HG03108 (cell line): ENCODE data around the gene TRMT1.

Experiments
- ATAC-seq: cut with Tn5 transposase; IDR thresholded peaks from one replicate; pipeline ENCODE4 v1.9.1; 2021; ENCODE audit warnings: moderate library complexity; ENCODE audit not compliant: unreplicated experiment

Gene TRMT1

DNA sequence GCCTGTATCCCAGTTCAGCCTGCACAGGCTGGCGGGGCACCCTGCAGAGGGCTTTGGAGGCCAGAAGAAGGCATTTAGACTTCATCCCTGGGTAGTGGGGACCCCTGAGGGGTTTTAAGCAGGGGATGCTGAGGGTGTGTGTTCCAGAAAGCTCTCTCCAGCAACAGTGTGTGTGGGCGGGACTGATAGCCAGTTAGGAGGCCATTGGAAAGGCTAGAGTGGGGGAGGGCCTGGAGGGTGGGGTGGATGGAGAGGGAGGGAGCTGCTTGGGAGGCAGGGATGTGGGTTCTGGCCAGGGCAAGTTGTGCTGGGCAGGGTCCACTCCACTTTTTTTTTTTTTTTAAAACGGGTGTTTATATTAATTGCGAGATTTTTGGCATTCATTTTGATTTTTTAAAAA is 42.2 kb downstream of the TRMT1 start:
- no peak for ATAC-seq

GRCh38 chr19:13073263-13073662 is 43.3 kb downstream of the TRMT1 start:
- no peak for ATAC-seq

DNA sequence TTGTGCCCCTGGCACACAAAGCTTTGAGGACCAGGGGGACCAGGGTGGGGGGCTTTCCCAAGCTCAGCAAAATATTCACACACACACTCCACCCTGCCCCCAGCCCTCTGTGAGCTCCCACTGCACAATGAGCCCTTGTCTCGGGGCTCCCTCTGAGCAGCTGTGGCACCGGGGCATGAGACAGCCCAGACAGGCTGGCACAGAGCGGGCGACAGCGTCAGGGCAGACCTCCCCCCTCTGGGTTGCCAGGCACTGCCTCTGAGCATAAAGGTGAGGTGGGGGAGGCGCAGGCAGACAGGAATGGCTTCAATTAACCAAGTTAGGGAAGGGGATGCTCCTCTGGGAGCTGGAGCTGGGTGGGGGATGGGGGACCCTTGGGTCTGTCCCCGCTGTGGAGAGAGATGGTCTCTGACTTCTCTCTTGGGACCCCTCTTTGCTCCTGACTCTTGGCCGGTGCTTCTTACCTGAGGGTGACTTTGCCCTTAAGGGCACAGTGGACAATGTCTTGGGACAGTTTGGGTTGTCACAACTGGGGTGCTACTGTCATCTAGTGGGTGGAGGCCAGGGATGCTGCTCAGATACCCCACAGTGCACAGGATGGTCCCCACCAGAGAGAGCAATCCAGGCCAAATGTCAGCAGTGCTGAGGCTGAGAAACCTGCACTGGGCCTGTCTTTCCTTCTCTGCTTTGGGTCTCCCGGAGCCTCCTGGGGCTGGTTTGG is 44.2 kb downstream of the TRMT1 start:
- no peak for ATAC-seq

GRCh38 chr19:13071444-13072187 is 44.9 kb downstream of the TRMT1 start:
- ATAC-seq = no peak

DNA sequence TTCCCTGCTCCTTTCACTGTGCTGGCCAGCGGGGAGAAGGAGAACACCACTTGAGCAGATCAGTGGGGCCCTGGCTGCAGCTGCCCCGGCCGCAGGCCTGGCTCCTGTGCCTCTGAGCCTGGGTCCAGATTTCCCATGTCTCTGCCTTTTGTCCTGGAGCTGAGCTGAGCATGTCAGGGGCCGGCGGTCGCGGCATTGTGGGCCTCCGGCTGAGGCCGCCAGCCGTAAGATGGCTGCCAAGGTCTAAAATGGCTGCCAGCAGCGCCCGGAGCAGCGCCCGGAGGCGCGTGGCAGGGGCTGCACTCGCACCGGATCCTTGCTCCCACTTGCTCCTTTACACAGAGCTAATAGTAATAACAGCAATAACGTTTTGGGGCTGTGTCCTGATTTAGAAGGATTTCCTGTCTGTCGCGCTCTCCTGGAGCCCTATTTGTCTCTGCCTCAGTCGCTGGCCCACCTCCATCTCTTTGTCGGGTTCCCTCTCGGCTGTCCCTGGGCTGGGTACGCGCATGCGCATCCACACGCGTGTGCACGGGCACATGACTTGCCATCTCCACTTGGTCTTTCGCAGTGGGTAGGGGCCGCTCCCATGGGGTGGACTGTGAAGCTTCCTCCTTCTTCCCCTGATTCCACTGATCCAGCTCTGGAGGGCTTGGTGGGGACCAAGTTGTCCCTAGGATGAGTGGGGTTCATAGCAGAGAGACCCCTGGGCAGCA is 46.0 kb downstream of the TRMT1 start:
- no peak for ATAC-seq

DNA sequence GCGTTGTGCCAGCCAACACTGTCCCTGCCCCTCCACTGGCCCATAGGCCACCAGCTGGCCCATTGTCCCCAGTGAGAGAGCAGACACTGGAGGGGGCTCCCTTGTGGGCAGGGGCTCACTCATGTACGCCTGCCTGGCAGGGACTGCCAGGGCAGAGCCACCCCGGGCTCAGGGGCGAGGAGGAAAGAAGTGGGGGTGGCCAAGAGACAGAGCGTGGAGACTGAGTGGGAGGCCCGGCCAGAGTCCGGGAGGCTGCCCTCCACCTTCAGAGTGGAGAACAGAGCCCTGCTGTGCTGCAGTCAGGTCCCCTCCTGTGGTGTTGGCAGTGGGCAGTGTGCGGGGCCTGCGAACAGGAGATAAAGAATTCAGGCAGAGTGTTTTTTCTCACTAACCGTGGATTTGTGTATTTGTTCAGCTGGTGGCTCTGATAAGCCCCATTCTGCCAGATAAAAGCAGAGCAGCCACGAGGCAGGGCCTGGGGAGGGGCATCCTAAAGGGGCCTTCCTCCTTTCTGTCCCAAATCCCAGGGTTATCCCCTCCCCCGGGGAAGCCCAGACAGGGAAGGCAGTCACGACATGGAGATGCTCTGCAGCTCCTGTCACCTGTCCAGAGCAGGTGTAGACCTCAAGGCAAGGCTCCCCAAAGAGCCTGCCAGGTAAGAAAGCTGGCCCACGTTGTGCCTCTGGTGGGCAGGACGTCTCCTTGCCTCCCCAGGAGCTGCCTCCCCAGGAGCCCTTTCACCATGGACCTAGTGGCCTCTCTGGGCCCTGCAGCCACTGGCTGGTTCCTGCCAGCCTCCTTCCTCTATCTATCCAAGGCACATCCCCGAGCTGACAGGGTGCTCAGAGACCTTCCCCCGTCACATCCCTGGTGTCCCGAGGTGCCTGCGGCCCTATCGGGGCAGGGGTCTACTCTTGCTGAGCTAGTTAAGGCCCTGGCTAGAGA is 46.9 kb downstream of the TRMT1 start:
- no peak for ATAC-seq

GRCh38 chr19:13068085-13068846 is 48.3 kb downstream of the TRMT1 start:
- no peak for ATAC-seq

GRCh38 chr19:13066933-13067807 is 49.4 kb downstream of the TRMT1 start:
- no peak for ATAC-seq

- no peak for ATAC-seq
These were observed 50.3 kb downstream of the TRMT1 start for GRCh38 chr19:13066226-13066625.

GRCh38 chr19:13064092-13064489 is 52.4 kb downstream of the TRMT1 start:
- no peak for ATAC-seq

DNA sequence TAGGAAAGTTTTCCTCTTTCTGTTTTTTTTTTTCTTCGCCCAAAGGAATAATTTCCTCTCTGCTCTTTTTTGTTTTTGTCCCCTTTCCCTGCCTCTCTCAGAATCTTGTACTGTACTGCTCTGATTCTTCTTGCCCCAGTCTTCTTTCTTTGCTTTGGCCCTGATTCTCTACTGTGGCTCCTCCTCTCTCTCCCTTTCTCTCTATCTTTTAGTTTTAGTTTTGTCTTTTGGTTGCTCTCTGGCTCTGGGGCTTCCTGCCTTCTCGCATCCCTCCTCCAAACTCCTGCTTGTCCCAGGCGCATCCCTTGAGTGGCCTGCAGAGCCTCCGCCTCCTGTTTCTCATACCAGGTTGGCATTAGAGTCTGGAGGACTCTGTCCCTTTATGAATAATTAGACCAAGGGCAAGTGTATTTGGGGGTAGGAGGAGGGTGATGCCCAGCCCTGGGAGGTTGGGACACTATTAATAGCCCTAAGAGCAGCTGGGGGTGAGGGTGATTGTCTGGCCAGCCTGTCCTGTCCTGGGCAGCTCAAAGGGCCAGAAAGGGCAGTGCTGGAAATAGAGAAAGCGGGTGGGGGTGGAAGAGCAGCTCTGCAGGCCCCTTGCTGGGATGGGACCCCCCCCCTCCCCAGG is 53.0 kb downstream of the TRMT1 start:
- ATAC-seq = no peak

DNA sequence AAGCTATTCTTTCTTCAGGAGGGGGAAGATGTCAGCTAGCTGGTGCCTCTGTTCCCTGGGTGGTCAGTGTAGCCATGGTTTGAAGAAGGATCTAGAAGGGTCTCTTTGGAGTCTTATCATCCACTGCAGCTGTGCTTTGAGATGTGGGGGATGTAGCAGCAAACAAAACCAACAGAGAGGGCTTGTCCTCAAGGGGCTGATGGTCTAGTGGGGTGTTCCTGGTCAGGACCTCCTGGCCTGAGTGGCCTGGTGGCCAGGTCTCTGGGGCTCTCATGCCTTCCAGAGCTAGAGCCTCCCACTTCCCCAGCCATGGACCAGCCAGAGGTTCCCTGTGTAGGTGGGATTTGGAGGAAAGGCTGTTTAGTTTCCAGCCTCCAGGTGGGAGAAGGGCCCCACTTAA is 54.2 kb downstream of the TRMT1 start:
- ATAC-seq = no peak

DNA sequence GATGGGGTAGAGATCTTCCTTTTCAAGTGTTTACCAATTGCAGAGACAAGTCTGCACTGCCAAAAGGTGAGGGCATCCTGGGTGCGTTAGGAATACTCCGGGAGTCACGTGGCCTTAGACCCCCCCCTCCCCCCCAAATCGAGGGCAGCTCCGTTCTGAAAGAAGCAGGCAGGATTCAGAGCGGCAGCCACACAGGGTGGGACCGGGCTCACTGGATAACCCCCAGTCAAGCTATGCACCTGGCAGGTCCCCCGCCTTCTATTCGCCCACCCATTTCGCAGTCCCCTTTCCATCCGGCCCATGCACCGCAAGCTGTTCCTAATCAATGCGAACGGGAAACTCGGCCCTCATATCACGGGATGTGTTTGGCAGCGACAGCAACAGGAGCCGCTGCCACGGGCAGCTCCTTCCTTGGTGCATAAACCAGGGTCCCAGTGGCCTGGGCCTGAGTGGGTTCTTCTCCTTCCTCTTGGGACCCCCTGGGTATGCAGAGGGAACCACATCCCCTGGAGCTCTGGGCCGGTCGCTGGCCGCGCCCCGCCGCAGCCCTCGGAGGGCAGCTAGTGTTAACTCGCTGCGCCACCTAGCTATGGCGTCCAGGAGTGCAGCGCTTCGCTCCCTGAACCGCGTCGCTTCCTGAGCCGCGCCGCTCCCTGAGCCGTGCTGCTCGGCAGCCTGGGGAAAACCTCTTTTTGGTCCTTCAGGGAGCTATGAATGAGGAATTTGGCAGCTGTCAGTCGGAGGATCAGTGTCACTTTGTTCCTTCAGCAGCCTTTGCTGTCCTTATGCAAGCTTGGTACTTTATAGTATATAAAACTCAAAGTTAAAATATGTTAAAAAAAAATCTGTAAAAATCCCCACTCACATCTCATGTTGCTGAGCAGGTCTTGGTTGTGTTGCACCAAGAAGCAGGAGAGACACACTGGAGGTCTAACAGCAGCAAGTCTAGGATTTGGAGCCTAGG is 55.3 kb downstream of the TRMT1 start:
- peak; percentile 61 for ATAC-seq

- no peak for ATAC-seq
These were observed 56.1 kb downstream of the TRMT1 start for GRCh38 chr19:13060233-13060963.

DNA sequence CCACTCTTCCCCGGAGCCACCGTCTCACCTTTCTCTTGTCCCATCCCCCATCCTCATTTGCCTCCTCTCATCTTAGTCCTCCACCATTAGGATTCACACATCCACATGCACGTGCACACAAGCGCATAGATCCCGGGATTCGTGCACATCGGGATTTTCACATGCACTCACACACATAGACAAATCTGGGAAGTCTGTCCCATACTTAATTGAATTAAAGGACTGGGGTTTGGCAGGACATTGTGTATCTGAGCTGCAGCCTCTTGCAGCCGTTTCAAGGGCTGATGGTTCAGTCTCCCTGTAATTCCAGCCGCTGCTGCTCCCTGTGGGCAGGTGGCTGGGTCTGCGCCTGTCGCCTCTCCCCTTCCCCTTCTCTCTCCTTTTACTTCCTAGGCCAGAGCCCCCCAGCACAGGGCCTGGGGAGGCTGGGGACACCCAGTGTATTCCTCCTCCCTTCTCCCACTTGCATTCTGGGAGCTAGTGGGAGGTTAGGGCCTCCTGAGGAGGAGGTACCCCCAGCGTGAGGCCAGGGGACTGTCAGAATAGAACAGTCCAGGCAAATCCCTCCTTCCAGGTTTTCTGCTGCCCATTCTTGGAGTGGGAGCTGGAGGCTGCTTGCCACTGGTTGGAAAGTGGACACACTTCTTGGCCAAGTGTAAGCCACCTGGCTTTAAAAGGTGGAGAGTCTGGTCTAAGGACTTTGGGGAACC is 57.4 kb downstream of the TRMT1 start:
- no peak for ATAC-seq

DNA sequence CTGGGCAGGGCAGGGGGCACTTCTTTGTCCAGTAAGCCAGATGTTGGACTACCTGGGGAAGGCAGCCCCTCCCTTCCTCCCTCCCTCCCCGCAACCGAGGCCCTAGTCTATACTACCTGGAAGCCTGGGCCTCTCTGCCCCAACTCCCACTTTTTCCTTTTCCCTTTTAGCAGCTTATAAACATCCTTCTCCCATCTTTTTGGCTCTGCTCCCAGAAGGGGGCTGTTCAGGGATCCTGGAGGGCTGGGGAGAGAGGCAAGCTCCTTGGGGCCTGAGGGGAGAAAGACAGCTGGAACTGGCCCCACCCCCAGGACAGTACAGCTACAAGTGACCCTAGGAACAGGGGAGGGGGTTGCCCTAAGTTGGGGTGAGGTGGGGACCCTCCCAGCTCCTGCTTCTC is 58.8 kb downstream of the TRMT1 start:
- no peak for ATAC-seq
